GM12872 (cell line): Measurements from ENCODE around the gene KREMEN1.

ENCODE experiments used
- CTCF ChIP-seq: IDR thresholded peaks from 3 replicates; pipeline ENCODE4 v1.5.1; 2011; ENCODE audit warnings: low read depth, mild to moderate bottlenecking, low read length, moderate library complexity; ENCODE audit not compliant: insufficient read depth

Gene KREMEN1

GRCh38 chr22:29072193-29072978 is 449 bp upstream of the KREMEN1 start:
- no peak for TF ChIP-seq CTCF

- no peak for TF ChIP-seq CTCF
Observed at GRCh38 chr22:29073618-29074275, 912 bp downstream of the KREMEN1 start.

DNA sequence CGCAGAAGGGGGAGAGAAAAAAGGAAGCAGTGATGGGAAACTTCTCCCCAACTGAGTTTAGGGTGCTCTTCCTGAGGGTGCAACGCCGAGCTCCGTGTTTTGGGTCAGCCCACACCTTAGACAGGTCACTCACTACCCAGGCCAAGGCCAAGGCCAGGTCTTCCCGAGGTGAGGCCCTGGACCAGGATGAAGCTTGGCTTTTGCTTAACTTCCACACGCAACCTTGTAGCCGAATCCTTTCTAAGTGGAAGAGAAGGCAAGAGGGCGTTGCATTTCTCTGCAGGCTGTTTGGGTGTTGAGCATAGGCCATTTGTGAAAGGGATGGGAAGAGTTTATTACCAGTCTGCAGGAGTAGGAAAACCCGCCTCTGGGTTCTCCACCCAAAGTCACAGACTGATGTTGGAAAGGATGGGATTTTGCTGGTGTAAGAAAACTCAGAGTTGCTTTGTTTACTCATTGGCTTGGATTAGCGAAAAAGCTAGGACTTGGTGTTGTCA is 1.5 kb downstream of the KREMEN1 start:
- TF ChIP-seq CTCF = no peak

DNA sequence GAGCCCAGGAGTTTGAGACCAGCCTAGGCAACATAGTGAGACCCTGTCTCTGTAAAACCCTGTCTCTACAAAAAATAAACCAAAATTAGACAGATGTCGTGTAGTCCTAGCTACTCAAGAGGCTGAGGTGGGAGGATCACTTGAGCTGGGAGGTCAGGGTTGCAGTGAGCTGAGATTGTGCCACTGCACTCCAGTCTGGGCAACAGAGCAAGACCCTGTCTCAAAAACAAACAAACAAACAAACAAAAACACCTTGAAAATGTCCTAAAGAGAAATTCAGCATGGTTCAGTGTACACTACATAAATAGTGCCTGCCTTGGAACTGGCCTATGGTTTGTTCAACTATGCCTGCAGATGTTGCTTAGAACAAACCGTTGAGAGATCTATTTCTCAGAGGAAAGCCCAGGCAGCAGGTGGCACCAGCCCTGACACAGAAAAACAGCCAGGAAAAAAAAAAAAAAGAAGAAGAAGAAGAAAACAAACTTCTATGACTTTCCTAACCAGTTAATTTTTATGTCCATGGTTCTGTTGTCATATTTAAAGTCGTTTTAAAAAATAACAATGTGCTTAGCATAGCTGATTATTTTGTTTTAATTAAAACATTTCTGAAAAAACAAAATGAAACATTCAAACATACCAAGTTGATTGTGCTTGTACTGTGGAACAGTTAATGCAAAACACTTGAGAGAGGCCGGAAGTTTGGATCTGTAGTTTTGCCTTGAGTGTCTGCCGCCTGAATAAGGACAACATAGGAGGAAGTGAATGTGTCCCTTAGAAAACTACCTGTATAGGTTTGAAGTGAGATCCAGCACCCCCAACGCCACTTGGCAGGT is 5.4 kb downstream of the KREMEN1 start:
- no peak for TF ChIP-seq CTCF

GRCh38 chr22:29078869-29079207 is 6.0 kb downstream of the KREMEN1 start:
- no peak for TF ChIP-seq CTCF

GRCh38 chr22:29079218-29079901 is 6.5 kb downstream of the KREMEN1 start:
- TF ChIP-seq CTCF = no peak
